HG03103 (cell line): ENCODE results near the gene BDKRB2.

Source experiments
- ATAC-seq: cut with Tn5 transposase; IDR thresholded peaks from one replicate; pipeline ENCODE4 v1.9.1; 2021; ENCODE audit warnings: low read depth; ENCODE audit not compliant: unreplicated experiment

BDKRB2 gene

DNA sequence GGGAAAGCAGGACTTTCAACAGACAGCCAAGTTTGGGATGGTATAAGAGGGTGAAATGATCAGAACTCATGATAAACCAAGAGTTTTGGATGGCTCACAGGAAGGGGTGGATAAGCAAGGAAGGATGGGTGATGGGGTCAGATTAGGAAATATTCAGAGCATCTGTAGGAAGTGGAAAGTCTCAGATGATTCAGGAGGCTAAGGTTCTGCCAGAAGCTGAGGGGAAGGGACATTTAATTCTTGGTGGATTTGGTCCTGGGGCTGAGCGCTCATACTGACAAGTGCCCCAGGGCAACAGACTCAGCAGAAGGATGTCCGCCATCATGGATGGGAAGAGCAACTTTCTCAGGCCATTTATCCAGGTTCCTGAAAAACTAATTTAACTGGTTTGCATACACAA lies 28.4 kb upstream of the BDKRB2 start:
- ATAC-seq, result no peak

- no peak for ATAC-seq
Observed at GRCh38 chr14:96176811-96177211, 27.8 kb upstream of the BDKRB2 start.

DNA sequence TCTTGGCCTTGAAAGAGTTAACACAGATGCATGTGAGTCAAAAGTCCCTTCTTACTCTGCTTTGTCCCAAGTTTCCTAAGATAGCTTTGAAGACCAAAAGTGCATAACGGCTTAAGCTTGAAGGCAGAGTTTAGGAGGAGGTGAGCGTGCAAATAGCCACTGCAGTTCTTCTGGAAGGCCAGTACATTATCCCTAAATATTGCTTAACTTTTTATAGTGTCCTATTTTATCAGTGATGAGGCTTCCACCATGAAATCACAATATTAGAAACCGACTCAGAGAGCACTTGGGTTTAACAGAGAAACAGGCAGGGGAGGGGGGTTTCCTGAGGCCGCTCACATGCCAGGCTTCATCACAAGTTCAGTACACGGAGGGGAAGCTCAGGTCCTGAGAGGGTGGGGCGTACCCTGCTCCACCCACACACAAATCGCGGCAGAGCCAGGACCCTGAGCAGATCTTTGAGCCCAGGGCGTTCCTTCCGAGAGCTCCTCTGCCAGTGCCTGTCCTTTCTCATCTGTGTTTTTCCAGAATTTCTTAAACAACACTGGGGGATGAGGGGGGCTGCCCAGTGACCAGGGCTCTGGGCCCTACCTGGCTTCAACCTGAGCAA lies 26.8 kb upstream of the BDKRB2 start:
- no peak for ATAC-seq

- ATAC-seq, result no peak
Observed at GRCh38 chr14:96178461-96179321, 25.9 kb upstream of the BDKRB2 start.

DNA sequence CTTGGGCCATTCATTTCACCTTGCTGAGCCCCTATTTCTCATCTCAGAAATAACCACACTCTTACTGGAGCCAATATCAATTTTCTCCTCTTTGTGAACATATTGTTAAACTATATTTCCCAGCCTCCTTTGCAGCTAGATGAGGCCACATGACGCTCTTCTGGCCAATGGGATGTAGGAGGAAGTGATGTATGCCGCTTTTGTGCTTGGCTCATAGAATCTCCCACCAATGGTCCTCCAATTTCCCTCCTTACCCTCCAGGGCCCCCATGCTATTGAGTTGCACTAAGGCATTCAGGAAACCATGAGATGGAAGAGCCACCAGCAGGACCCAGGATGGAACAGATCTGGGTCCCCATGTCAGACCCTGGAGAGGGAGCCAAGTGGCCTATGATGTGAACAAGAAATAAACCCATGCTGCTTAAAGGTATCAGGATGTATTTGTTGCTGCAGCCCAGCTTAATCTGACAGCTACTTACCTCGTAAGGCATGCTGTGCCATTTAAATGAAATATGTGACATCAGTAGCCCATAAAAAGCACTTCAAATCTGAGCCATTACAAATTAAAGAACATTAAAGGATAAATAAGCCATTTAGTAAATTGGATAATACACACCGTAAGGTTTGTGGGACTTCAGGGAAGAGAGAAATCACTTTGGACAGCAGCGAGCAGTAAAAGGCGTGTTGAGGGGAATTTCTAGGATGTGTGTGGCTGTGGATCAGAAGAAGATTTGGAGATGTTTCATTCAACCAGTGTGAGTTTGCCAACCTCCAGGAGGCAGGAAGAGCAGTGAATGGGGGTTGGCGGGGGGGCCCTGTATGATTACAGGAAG lies 24.4 kb upstream of the BDKRB2 start:
- no peak for ATAC-seq

DNA sequence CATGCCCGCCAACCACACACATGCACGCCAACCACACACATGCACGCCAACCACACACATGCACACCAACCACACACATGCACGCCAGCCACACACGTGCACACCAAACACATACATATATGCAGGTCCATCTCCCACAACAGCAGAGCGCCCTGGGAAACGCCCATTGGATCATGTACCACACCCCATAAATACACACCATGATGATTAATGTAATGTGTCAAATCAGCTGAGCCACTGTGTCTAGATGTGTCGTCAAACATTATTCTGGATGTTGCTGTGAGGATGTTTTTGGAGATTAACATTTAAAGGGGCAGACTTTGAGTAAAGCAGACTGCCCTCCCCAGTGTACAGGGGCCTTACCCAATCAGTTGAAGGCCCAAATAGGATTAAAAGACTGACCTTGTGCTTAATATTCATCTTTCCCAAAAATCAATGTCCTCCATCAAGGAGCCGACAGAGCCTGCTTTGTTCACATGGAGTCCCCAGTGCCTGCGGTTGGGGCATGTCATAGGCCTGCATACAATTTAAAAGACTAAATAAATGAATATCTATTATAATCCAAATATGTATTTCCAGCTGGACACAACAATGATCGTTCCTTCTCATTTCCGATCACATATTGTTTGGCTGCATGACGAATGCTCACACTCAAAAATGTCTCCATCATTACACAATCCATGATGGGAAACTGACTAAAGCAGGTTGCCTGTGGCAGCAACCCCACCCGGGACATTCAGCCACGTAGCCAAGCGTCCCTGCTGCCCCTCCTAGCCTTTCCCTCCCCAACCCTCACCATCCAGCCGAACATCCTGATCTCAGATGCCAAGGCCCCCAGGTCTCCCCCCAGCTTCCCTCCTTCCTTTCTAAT lies 23.2 kb upstream of the BDKRB2 start:
- no peak for ATAC-seq

DNA sequence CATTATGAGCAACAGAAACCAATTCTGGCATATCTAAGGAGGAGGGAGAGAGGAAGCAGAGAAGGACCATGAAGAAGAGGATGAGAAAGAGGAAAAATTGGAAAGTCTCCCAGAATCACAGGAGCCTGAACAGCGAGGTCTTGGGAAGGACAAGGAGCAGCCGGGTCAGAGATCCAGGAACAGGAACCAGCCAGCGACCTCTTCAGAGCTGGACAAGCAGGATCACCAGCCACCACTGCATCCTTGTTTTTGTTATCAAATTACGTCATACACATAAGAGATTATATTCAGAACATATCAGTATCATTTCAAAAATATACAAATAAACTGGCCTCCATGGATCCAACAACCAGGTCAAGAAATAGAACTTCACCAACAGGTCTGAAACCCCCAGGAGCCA lies 22.1 kb upstream of the BDKRB2 start:
- ATAC-seq, result no peak

GRCh38 chr14:96184737-96185136 lies 19.9 kb upstream of the BDKRB2 start:
- no peak for ATAC-seq

DNA sequence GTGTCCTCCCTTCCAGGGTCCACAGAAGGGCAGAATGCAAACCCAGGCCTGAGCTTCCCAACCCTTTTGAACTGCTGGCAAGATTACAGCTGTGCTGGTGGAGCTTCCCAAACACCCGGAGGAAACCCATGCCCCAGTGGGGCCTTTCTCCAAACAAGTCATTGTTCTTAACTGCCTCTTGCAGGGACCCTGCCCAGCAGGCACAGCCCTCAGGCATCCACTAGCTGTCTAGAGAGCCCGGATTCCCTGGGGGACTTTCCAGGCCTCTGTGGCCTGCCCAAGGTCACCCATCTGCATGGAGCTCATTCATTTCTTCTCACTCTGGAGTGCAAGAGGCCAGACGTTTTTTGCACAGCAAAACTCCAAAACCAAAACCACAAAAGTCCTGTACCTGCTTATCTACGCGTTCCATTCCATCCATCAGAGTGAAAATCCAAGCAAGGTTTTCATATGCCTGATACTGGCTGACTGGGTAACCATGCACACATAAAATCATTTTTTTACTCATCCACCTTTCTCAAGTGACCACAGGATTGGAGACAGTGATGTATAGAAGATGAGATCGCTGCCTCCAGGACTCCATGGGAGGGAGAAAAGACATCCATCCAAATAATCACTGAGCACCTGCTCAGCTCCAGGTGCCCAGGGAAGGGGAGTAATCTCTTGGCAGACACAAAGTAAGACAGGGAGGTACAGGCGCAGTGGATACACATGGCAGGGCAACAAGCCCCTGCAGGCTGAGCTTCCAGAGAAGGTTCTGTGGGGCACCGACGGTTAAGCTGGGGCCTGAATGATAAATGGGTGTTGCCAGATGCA lies 17.2 kb upstream of the BDKRB2 start:
- ATAC-seq, result no peak

DNA sequence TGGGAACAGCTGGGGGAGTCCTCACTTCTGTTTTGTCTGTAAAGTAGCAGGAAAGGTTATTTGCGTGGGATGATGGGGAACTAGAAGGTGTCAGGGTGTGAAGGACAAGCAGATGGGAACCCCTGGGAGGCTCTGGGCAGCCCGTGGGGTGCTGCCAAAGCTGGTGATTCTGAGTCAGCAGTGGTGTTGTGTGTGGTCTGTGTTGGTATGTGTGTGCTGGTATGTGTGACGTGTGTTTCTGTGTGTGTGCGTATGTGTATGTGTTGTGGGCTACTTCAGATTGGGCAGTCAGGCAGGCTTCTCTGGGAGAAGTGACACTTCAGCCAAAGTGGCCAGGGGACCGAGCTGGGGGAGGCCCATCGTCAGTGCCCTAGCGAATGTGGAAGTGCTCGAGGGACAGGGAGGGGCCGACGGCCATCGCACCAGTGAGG lies 15.3 kb upstream of the BDKRB2 start:
- ATAC-seq, result peak; percentile 48

- no peak for ATAC-seq
Observed at GRCh38 chr14:96191353-96191752, 13.3 kb upstream of the BDKRB2 start.

DNA sequence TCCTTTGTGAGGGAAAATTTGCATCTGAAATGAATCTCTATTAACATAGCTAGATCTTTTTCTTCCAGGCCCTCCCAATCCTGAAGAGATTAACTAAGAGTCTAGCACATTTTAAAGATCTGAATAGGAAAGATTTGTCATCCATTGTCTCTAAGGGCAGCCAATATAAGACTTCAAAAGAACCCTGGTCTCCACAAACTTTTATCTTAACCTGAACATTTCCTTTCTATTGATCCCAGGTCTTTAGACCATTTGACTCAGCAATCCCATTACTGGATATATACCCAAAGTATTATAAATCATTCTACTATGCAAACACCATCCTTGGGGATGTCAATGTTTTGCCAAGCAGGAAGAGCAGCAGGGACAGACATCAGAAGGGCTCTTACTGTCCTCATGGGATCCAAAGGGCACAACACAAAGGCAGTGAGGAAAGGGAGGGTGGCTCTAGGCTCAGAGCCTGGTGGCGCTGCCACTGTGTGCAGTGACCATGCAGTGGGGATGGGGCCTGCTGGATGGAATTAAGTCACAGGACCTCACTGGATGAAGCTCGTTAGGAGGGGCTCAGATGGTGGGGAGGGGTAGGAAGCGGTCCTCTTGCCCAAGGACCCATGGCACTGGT lies 12.7 kb upstream of the BDKRB2 start:
- no peak for ATAC-seq

- ATAC-seq, result no peak
Observed at GRCh38 chr14:96192975-96193805, 11.4 kb upstream of the BDKRB2 start.

- ATAC-seq, result no peak
Observed at GRCh38 chr14:96194262-96194656, 10.4 kb upstream of the BDKRB2 start.

DNA sequence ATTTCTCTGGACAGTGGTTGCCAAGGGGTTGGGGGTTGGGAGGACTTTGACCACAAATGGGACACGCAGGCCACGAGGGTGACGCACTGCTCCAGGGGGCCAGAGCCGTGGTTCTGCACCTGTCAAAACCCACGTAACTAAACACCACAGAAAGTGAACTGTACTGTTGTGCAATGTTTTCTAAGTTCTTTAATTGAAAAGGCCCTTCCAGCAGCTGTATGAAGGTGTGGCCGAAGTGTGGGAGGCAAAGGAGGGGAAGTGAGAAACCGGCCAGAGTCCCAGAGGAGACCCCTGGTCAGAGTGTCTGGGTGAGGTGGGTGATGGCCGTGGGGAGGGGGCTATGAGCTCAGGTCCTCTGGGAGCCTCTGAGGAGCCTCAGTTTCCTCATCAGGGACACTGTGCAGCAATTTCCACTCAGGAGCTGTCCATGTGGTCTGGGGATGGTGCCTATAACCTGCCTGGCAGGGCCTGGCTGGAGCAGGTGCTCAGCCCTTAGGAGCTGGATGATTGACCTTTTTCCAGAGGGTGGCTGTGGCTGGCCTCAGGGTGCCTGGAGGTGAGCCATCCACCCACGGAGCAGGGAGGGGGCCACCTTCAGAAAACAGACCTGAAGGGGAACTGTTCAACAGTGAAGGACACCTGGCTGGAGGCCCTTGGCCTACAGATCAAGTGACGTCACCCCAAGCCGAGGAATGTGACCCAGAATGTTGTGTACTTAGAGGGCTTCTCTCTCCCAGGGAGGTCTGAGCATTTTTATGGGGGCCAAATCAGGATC lies 9.8 kb upstream of the BDKRB2 start:
- ATAC-seq, result no peak

GRCh38 chr14:96195441-96196081 lies 9.1 kb upstream of the BDKRB2 start:
- no peak for ATAC-seq
